Mesothelial cell of epicardium (in vitro differentiated cells): ENCODE results near the gene KANSL3. TPM values are rescaled to one million over a fixed set of nuclear protein-coding genes. Genes with fewer than 3 reads are reported as not detected.
"Not testable (repeated sequence)": the region's sequence is repeated elsewhere in the genome, so short reads cannot be mapped to it uniquely, and the experiment has no call there.

Source experiments
- DNase-seq, 2 experiments: peaks; one replicate each; pipeline ENCODE4 v3.0.0; 2021; ENCODE audit warnings: low spot score in 2 of 2; ENCODE audit not compliant: unreplicated experiment in 2 of 2
- H3K27ac Mint-ChIP-seq: 2 replicates; pipeline ENCODE4 v1.8.0; 2021; ENCODE audit warnings: mixed read lengths
- H3K27me3 Mint-ChIP-seq: 2 replicates; pipeline ENCODE4 v1.8.0; 2021; ENCODE audit warnings: low read depth, mixed read lengths
- H3K36me3 Mint-ChIP-seq: 2 replicates; pipeline ENCODE4 v1.8.0; 2021; ENCODE audit warnings: mixed read lengths
- H3K4me1 Mint-ChIP-seq: 2 replicates; pipeline ENCODE4 v1.8.0; 2021; ENCODE audit warnings: mixed read lengths
- H3K4me3 Mint-ChIP-seq: 2 replicates; pipeline ENCODE4 v1.8.0; 2021; ENCODE audit warnings: mild to moderate bottlenecking, moderate library complexity, mixed read lengths
- H3K9me3 Mint-ChIP-seq: 2 replicates; pipeline ENCODE4 v1.8.0; 2021; ENCODE audit warnings: mixed read lengths
- total RNA-seq: library from RNA; stranded (reverse); gene quantifications from 3 replicates; pipeline ENCODE4 v1.2.1, GENCODE V29; 2021
- TF ChIP-seq, protein P1 (sequence below): fragments of 200-600 bp; sonication (generic); IDR thresholded peaks from one replicate; pipeline ENCODE4 v1.5.0; 2021; ENCODE audit warnings: antibody characterized with exemption; ENCODE audit not compliant: unreplicated experiment

Gene KANSL3
- total RNA-seq, 1 donor from 2014 or later = 68.1 TPM

GRCh38 chr2:96555146-96555610 lies 82.9 kb downstream of the KANSL3 start:
- Mint-ChIP-seq H3K9me3 (no peaks in the 10 kb centered on the region), H3K27ac (no peak overlapping the region), H3K4me3 (no peak overlapping the region), H3K36me3 (no peaks in the 10 kb centered on the region), H3K27me3 (no peaks in the 10 kb centered on the region), H3K4me1 (no peaks in the 10 kb centered on the region)
- no peak for DNase-seq
- TF ChIP-seq, protein P1, sequence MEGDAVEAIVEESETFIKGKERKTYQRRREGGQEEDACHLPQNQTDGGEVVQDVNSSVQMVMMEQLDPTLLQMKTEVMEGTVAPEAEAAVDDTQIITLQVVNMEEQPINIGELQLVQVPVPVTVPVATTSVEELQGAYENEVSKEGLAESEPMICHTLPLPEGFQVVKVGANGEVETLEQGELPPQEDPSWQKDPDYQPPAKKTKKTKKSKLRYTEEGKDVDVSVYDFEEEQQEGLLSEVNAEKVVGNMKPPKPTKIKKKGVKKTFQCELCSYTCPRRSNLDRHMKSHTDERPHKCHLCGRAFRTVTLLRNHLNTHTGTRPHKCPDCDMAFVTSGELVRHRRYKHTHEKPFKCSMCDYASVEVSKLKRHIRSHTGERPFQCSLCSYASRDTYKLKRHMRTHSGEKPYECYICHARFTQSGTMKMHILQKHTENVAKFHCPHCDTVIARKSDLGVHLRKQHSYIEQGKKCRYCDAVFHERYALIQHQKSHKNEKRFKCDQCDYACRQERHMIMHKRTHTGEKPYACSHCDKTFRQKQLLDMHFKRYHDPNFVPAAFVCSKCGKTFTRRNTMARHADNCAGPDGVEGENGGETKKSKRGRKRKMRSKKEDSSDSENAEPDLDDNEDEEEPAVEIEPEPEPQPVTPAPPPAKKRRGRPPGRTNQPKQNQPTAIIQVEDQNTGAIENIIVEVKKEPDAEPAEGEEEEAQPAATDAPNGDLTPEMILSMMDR = no peak

DNA sequence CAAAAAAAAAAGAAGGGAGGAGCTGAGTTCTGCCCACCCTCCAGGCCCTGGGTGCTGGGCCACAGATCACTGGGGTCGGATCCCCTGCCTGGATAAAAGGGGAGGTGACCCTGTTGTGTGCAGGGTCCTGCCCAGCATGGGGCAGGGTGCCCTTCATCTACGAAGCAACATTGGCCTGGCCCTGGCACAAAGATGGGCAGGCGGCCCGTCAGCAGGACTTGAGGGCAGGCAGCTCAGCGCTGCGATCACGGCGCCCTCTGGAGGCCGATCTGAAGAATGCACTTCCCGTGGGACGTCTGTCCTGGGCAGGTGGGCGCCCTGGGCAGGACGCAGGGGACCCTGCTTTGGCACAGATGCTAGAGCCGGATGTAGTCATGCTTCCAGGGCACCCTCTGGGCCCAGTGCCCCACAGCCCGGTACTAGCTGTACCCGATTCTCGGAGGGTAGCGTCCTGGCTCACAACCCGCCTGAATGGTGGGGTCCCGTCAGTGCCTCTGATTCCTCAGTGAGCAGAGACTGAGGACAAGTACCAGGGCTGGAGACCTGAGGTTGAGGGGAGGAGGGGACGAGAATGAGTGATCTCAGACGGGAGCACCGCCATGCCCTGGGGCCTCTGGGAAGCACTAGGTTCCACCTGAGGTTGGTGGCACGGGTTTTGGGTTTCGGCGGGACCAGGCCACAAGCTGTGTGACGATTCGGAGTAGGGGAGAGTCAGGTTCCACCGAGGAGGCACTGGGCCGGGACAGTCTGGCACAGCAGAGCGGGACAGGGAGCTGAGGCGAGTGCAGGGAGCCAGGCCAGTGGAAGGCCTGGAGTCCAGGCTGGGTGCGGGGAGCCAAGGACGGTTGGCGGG lies 83.6 kb downstream of the KANSL3 start:
- TF ChIP-seq, protein P1 = peak; percentile 93
- H3K4me3 Mint-ChIP-seq = no peak overlapping the region
- peak in 1 of 2 experiments; percentile 74 for DNase-seq
- H3K27ac Mint-ChIP-seq = no peak overlapping the region
- no peaks in the 10 kb centered on the region for H3K9me3 Mint-ChIP-seq
- no peaks in the 10 kb centered on the region for H3K36me3 Mint-ChIP-seq
- H3K27me3 Mint-ChIP-seq = no peaks in the 10 kb centered on the region
- H3K4me1 Mint-ChIP-seq = no peaks in the 10 kb centered on the region

DNA sequence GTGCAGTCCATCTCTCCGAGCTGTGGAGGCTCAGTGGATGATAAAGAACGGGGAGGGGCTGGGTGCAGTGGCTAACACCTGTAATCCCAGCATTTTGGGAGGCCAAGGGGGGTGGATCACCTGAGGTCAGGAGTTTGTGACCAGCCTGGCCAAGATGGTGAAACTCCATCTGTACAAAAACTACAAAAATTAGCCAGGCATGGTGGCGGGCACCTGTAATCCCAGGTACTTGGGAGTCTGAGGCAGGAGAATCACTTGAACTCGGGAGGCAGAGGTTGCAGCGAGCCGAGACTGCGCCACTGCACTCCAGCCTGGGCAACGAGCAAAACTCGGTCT lies 84.2 kb downstream of the KANSL3 start:
- not testable (repeated sequence) for H3K27ac Mint-ChIP-seq, H3K27me3 Mint-ChIP-seq, H3K4me1 Mint-ChIP-seq, H3K4me3 Mint-ChIP-seq, H3K36me3 Mint-ChIP-seq, H3K9me3 Mint-ChIP-seq
- DNase-seq = peak in 1 of 2 experiments; percentile 2

- no peaks in the 10 kb centered on the region for H3K9me3 Mint-ChIP-seq
Measured at GRCh38 chr2:96553176-96553956, 84.7 kb downstream of the KANSL3 start.

DNA sequence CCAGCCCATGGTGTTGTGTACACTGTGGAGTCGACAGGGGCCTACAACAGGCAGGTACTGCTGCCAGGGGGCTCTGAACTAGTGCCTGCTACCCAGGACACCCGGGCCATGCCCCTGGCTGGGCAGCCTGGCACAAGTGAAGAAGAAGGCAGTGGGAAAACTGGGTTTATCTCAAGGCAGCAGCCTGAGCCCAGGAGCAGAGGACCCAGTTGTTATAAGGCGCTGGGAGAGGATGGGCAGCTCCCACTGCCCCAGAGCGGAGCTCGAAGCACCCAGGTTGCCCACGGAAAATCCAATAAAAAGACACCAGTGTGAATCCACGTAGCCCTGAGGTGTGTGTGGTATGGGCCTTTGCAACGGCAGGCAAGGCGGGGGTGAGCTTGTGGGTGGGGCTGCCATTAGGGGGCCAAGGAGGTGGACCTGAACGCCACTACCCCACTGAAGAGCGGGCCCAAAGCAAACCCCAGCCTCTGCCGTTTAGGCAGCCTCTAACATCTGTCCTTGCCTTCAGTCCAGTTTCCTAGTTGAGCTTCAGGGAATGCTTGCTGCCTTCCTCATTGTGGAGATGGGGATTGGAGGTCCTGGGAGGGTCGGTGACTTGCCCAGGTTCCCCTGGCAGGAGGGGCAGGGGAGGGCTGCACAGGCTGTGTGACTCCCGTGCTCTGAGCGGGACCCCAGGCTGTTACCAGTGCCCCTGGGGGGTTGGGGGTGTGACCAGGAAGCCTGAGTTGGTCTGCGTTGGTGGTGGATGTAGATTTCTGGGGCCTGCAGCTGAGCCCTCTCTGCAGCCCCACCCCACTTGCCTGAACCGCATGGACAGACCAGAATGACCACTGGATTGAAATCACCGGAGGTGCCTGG lies 85.6 kb downstream of the KANSL3 start:
- H3K9me3 Mint-ChIP-seq = no peaks in the 10 kb centered on the region
- TF ChIP-seq, protein P1 = no peak
- H3K4me1 Mint-ChIP-seq = peaks cover 5% of the 10 kb centered on the region
- DNase-seq = peak in 1 of 2 experiments; percentile 13
- no peak overlapping the region for H3K4me3 Mint-ChIP-seq
- H3K27ac Mint-ChIP-seq = no peak overlapping the region
- no peaks in the 10 kb centered on the region for H3K27me3 Mint-ChIP-seq
- H3K36me3 Mint-ChIP-seq = no peaks in the 10 kb centered on the region

More at GRCh38 chr2:96553176-96553956, 84.7 kb downstream of the KANSL3 start:
- TF ChIP-seq, protein P1 = no peak
- Mint-ChIP-seq H3K27me3 (no peaks in the 10 kb centered on the region), H3K27ac (no peak overlapping the region), H3K4me1 (no peaks in the 10 kb centered on the region), H3K4me3 (no peak overlapping the region), H3K36me3 (no peaks in the 10 kb centered on the region)
- DNase-seq = peak in 1 of 2 experiments; percentile 12
